Neural crest cell (in vitro differentiated cells): ENCODE data around the gene HSP90AB1. TPM values are rescaled to one million over a fixed set of nuclear protein-coding genes. Genes with fewer than 3 reads are reported as not detected.
A peak's percentile ranks its signal among the peaks of the same experiment; 100 is the strongest.

Source experiments
- DNase-seq: peaks from one replicate; pipeline ENCODE4 v3.0.0; 2021; ENCODE audit warnings: low read depth, mixed read lengths, low spot score
- H3K27ac Mint-ChIP-seq: one replicate; pipeline ENCODE4 v1.8.0; 2021; ENCODE audit warnings: mild to moderate bottlenecking, mixed read lengths; ENCODE audit not compliant: unreplicated experiment
- H3K27me3 Mint-ChIP-seq: 2 replicates; pipeline ENCODE4 v1.8.0; 2021; ENCODE audit warnings: low read depth, mild to moderate bottlenecking, mixed read lengths
- H3K36me3 Mint-ChIP-seq: 2 replicates; pipeline ENCODE4 v1.8.0; 2021; ENCODE audit warnings: low read depth, mild to moderate bottlenecking, mixed read lengths
- H3K4me1 Mint-ChIP-seq: 2 replicates; pipeline ENCODE4 v1.8.0; 2021; ENCODE audit warnings: mixed read lengths
- H3K4me3 Mint-ChIP-seq: one replicate; pipeline ENCODE4 v1.8.0; 2021; ENCODE audit warnings: mild to moderate bottlenecking, mixed read lengths
- H3K9me3 Mint-ChIP-seq: 2 replicates; pipeline ENCODE4 v1.8.0; 2021; ENCODE audit warnings: mixed read lengths
- total RNA-seq: library from RNA; stranded (reverse); gene quantifications from 2 replicates; pipeline ENCODE4 v1.2.1, GENCODE V29; 2021
- TF ChIP-seq, protein P1 (sequence below): fragments of 200-600 bp; sonication (generic); conservative IDR thresholded peaks from 2 replicates; pipeline ENCODE4 v1.5.0; 2021; ENCODE audit warnings: antibody characterized with exemption, mild to moderate bottlenecking

Gene HSP90AB1
- total RNA-seq, 1 donor from 2014 or later, result 1,508 TPM

GRCh38 chr6:44298055-44298803, 51.3 kb downstream of the HSP90AB1 start:
- DNase-seq, result no peak
- H3K36me3 Mint-ChIP-seq, result peaks cover 12% of the 10 kb centered on the region
- peaks cover 55% of the 10 kb centered on the region for H3K27me3 Mint-ChIP-seq
- peak overlapping the region; percentile 81 for H3K4me3 Mint-ChIP-seq
- peak overlapping the region; percentile 12 for H3K27ac Mint-ChIP-seq
- H3K9me3 Mint-ChIP-seq, result no peaks in the 10 kb centered on the region
- TF ChIP-seq, protein P1, sequence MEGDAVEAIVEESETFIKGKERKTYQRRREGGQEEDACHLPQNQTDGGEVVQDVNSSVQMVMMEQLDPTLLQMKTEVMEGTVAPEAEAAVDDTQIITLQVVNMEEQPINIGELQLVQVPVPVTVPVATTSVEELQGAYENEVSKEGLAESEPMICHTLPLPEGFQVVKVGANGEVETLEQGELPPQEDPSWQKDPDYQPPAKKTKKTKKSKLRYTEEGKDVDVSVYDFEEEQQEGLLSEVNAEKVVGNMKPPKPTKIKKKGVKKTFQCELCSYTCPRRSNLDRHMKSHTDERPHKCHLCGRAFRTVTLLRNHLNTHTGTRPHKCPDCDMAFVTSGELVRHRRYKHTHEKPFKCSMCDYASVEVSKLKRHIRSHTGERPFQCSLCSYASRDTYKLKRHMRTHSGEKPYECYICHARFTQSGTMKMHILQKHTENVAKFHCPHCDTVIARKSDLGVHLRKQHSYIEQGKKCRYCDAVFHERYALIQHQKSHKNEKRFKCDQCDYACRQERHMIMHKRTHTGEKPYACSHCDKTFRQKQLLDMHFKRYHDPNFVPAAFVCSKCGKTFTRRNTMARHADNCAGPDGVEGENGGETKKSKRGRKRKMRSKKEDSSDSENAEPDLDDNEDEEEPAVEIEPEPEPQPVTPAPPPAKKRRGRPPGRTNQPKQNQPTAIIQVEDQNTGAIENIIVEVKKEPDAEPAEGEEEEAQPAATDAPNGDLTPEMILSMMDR, result no peak
- H3K4me1 Mint-ChIP-seq, result peaks cover 20% of the 10 kb centered on the region

- TF ChIP-seq, protein P1, result no peak
- no peak overlapping the region for H3K27ac Mint-ChIP-seq
- no peak for DNase-seq
- H3K4me1 Mint-ChIP-seq, result peaks cover 20% of the 10 kb centered on the region
- peak overlapping the region; percentile 81 for H3K4me3 Mint-ChIP-seq
- H3K27me3 Mint-ChIP-seq, result peaks cover 49% of the 10 kb centered on the region
- H3K36me3 Mint-ChIP-seq, result peaks cover 12% of the 10 kb centered on the region
- no peaks in the 10 kb centered on the region for H3K9me3 Mint-ChIP-seq
These were observed 52.0 kb downstream of the HSP90AB1 start for GRCh38 chr6:44298864-44299263.

GRCh38 chr6:44300292-44300823, 53.5 kb downstream of the HSP90AB1 start:
- Mint-ChIP-seq H3K27ac (no peak overlapping the region), H3K27me3 (peaks cover 36% of the 10 kb centered on the region), H3K4me3 (no peak overlapping the region), H3K36me3 (peaks cover 12% of the 10 kb centered on the region), H3K9me3 (no peaks in the 10 kb centered on the region), H3K4me1 (peaks cover 20% of the 10 kb centered on the region)
- DNase-seq, result no peak
- TF ChIP-seq, protein P1, result no peak

DNA sequence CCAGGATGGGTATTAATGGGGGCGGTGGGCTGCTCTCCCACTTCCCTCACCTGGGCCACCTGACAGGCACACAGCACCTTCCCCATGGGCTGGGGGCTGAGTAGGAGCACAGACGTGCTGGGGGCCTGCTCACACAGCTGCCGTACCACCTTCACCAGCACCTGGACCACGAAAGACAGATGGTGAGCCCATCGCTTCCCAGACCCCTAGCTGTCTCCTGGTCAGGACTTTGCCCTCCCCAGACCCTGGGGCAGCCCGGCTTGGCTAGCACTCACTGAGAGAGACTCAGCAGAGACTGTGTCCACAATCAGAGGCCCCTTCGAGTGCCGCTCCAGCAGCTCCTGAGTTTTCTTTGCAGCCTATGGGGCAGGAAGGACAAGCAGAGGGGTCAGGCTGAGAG, 54.2 kb downstream of the HSP90AB1 start:
- peaks cover 14% of the 10 kb centered on the region for H3K36me3 Mint-ChIP-seq
- peaks cover 20% of the 10 kb centered on the region for H3K4me1 Mint-ChIP-seq
- DNase-seq, result no peak
- no peaks in the 10 kb centered on the region for H3K9me3 Mint-ChIP-seq
- TF ChIP-seq, protein P1, result no peak
- H3K27me3 Mint-ChIP-seq, result peaks cover 30% of the 10 kb centered on the region
- no peak overlapping the region for H3K27ac Mint-ChIP-seq
- no peak overlapping the region for H3K4me3 Mint-ChIP-seq

DNA sequence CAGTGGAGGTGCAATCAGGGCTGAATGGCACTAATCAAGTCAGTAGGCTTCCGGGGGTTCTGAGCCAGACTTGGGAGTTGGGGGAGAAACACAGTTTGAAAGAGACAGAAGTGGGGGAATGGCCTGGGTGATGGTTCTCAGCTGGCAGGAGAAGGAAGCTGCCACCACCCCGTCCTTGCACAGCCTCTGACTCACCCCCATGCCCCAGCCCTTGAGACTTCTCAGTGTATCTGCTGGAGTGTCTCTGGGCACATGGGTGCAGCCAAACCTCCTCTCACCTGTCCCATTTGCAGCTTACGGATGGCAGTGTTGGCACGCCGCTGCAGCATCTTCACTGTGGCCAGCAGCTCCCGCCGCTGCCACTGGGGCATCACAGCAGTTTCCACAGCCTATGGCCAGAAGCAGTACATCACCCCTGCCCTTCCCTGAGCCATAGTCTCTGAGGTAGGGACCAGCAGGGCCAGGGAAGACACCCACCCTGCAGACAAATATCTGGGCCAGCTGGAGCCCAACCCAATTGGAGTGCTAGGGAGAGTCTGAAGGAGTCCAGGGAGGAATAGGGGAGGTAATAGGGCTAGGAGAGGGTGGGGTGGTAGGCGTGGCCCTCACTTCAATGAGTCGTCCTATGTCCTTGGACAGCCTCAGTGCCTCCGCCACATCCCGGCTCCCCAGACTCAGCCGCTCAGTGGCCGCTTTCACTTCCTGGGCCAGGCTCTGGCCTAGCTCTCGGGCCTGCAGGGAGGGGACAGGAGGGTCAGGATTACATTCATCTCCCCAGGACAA, 55.1 kb downstream of the HSP90AB1 start:
- TF ChIP-seq, protein P1, result no peak
- H3K4me3 Mint-ChIP-seq, result no peak overlapping the region
- no peaks in the 10 kb centered on the region for H3K9me3 Mint-ChIP-seq
- peaks cover 15% of the 10 kb centered on the region for H3K4me1 Mint-ChIP-seq
- no peak overlapping the region for H3K27ac Mint-ChIP-seq
- no peak for DNase-seq
- H3K36me3 Mint-ChIP-seq, result peaks cover 14% of the 10 kb centered on the region
- H3K27me3 Mint-ChIP-seq, result peaks cover 21% of the 10 kb centered on the region
